Dermis microvascular lymphatic vessel endothelial cell (primary cell): ENCODE measurements around the gene FOXN1. TPM values are rescaled to one million over a fixed set of nuclear protein-coding genes. Genes with fewer than 3 reads are reported as not detected.

Experiments
- DNase-seq, 2 donors: peaks; one replicate each; pipeline versions ENCODE4 v3.0.0 to v3.0.0-alpha.2; 2010; ENCODE audit warnings: low read depth in 2 of 2
- total RNA-seq: library from RNA; depleted of rRNA; stranded (reverse); fragments of >200 nt; gene quantifications from 2 replicates; pipeline ENCODE4 v1.2.1, GENCODE V29; 2014

Gene FOXN1
- total RNA-seq, 1 donor from 2014 or later: not detected

DNA sequence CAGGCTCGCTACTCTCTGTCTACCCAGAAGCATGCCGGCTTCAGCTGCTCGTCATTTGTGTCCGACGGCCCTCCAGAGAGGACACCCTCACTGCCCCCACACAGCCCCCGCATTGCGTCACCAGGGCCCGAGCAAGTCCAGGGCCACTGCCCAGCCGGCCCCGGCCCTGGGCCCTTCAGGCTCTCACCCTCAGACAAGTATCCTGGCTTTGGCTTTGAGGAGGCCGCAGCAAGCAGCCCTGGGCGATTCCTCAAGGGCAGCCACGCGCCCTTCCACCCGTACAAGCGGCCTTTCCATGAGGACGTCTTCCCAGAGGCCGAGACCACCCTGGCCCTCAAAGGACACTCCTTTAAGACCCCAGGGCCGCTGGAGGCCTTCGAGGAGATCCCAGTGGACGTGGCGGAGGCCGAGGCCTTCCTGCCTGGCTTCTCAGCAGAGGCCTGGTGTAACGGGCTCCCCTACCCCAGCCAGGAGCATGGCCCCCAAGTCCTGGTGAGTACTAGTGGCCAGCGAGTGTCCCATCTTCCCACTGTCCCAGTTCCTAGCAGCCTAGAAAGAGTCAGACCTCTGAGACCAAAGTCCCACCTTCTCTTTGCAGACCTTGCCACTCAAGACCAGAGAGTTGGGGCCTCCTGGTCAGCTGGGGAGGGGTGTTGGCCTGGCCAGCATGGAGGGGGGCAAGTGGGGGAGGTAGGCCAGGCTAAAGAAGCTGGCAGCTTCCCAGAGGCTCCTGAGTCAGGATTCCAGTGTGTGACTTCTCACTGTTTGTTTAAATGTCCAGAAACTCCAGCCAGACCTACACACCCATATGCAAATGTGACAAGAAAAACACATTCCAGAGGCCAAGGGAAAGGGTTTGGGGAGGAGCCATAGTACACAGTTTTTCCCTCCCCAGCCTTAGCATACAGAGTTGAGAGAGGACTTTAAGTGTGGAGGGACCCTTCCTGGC lies 18.6 kb downstream of the FOXN1 start:
- no peak for DNase-seq

GRCh38 chr17:28526381-28526780 lies 20.2 kb downstream of the FOXN1 start:
- DNase-seq: no peak

GRCh38 chr17:28527181-28527681 lies 21.1 kb downstream of the FOXN1 start:
- DNase-seq: no peak

- no peak for DNase-seq
Observed at GRCh38 chr17:28527859-28528258, 21.7 kb downstream of the FOXN1 start.

DNA sequence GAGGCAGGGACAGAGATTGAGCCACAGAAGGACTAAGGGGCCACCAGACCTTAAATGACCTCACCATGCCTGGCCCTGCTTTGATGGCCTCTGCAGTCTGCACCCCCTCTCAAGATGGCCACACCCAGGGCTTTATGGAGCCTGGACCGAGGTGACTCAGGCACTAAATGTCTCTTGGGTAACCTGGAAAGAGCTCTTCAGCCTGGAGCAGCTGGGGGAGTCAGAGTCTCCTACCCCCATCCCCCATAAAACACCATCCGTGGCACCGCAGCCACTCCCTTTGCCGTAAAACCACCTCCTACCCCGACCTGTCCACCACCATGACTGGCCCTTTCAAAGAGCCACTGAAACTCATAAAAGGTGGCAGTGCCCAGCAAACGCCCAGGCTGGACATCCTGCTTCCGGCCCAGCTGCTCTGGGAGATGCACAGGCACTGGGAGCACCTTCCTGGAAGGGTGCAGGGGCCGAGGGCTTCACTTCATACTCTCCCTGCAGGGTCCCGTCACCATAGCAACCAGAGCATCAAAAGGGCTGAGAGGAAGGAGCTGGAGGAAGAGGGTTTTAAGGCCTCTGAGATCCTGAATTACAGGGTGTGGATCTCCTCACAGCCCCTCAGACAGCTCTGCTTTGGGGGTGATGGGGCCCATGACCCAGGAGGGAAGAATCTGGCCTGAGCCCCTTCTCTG lies 22.3 kb downstream of the FOXN1 start:
- DNase-seq: no peak

DNA sequence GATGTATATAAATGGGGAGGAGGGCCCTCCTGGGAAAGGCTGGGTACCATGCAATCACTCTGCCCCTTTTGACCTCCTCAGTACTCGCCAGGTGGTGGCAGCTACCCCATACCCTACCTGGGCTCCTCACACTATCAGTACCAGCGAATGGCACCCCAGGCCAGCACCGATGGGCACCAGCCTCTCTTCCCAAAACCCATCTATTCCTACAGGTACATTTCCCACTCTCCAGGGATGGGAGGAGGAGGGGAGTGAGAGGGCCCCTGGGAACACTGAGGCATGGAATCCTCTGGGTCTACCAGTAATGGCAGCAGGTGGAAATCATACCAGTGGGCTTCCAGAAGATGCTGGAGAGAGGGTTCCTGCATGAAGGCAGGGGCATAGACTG lies 22.9 kb downstream of the FOXN1 start:
- DNase-seq: no peak

DNA sequence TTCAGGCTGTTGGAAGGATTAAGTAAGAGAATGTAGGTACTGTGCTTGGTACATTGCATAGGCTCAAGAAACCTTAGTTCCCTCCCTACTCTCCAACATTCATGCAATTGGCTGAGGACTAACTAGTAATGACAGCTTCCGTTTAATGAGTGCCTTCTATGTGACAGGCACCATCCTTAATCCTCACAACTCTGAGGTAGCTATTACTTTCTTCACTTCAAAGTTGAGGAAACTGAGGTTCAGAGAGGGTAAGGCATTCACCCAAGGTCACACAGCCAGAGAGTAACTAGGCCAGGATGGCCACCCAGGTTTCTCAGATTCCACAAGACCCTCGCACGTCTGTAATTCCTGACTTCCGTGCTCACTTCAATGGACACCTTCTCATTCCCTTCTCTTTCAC lies 24.1 kb downstream of the FOXN1 start:
- no peak for DNase-seq

GRCh38 chr17:28530926-28531325 lies 24.8 kb downstream of the FOXN1 start:
- DNase-seq: no peak

DNA sequence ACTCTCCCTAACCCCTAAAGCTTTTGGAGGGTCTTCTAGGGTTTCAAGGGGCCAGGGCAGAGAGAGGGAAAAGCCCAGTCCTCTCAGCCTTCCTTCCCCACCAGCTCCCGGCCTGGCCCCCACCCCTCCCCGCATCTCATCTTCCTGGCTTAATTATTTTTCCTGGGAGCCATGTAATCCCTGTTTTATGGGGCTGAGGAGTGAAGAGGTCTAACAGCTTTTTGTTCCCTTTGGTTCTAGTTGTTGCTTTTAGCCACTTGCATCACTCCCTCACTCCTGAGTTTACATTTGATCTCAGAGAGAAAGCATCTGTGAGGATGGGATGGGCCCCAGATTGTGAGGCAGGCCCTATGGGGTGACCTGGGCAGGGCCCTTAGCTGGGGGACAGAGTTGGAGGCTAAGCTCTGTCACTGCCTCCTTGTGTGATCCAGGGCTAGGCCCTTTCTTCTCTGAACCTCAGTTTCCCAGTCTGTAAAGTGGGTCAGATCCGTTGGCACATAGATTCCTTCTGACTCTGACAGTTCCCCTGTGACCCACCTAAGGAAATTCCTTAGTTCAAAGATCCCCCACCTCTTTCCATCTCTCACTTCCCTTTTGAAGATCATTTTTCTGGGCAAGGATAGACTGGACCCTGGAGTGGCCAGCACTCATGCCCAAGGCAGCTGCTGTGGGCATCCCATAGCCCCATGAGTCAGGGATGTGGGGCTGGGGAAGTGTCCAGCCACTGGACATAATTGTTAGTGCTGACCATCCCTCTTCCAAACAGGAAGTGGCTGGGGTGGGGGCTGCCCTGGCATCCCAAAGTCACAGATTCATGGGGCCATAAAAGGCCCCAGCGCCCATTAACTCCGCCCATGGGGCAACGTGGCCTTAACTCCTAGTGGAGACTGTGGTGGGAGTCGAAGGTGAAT lies 26.2 kb downstream of the FOXN1 start:
- no peak for DNase-seq

- DNase-seq: no peak
Observed at GRCh38 chr17:28533091-28533807, 27.1 kb downstream of the FOXN1 start.

- no peak for DNase-seq
Observed at GRCh38 chr17:28534740-28535375, 28.7 kb downstream of the FOXN1 start.

DNA sequence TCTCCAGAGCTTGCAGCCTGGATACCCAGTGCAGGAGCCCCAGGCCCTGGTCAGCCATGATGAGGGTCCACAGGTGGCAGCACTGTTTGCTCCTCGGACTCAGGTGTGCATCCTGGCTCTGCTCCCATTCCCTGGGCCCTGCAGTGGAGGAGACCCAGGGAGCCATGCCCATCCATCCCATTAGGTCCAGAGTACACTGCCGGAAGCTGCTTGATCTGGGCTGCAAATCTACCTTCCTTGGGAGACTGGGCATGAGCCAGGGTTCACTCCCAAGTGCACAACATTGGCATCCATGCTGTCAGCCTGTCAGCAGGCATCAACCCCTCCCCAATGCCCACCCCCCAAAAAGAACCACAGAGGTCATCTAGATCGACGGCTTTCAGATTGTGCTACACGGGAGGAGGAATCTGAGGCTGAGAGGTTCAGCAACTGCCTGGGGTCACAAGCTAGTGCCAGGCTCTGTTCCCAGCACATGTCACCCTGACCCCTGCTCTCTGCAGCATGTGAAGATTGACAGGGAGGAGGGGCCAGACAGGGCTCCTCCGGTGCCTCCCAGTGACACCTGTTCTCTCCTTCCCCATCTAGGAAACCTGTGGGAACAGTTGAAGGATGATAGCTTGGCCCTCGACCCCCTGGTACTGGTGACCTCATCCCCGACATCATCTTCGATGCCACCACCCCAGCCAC lies 30.5 kb downstream of the FOXN1 start:
- DNase-seq: no peak

- DNase-seq: no peak
Observed at GRCh38 chr17:28537219-28537610, 31.1 kb downstream of the FOXN1 start.

- DNase-seq: no peak
Observed at GRCh38 chr17:28538296-28538895, 32.2 kb downstream of the FOXN1 start.

- no peak for DNase-seq
Observed at GRCh38 chr17:28540231-28540630, 34.1 kb downstream of the FOXN1 start.

GRCh38 chr17:28541439-28541838 lies 35.3 kb downstream of the FOXN1 start:
- no peak for DNase-seq

DNA sequence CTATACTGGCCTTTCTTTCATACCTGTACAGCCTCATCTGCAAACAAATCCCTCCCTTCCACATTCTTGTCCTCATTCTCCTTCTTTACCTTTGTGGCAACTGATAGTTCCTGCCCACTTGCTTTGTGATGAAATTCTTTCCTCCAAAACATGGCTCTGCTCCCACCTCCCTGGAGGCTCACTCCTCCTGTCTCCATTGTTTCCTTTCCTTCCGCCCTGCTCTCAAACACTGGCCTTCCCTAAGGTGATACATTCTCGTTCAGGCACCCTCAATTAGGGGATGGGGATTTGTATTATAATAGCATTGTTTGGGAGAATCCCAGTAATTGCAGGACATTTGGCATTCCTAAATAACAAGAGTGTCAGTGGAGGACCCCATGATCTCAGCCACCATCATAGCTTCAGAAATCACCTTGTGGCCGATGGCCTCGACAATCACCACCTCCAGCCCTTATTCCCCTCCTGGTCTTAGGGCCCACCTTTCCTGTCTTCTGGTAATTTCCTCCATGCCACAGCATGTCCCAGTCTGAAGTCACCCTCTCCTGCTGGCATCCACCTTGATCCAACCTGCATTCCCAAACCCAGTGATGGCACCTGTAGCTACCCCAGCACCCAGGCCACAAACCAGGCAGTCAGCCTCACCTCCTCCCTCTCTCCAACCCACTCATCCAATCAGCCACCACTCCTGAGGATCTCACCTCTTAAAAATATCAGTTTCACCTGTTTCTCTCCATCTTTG lies 38.4 kb downstream of the FOXN1 start:
- DNase-seq: no peak

DNA sequence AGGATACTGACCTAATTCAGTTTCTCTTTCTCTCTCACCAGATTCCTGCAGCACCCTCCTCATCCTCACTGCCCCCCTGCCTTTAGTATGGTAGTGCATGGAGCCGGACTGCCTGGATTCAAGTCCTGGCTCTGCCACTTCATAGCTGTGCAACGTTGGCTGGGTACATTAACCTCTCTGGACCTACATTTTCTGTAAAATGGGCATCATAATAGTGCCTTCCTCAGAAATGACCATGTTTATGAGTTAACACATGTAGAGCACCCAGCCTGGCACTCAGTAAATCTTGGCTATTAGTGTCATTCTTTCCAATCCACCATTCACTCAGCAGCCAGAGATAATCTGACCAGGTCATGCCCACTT lies 39.0 kb downstream of the FOXN1 start:
- DNase-seq: no peak
